Breast epithelium (tissue), 3 donors: ENCODE data around the gene LGALS9C.
"Not testable (repeated sequence)": the region's sequence is repeated elsewhere in the genome, so short reads cannot be mapped to it uniquely, and the experiment has no call there.

Source experiments
- POLR2AphosphoS5 ChIP-seq, 3 donors: sonication (generic); formaldehyde crosslinking; IDR thresholded peaks; one replicate each; pipeline ENCODE4 v1.6.1; 2017; ENCODE audit warnings: antibody characterized with exemption in 3 of 3
- TF ChIP-seq, protein P1 (sequence below), 3 donors: fragments of 450-650 bp; IDR thresholded peaks; one replicate each; pipeline ENCODE4 v1.5.1; 2016 to 2017; ENCODE audit warnings: antibody characterized with exemption in 3 of 3, mild to moderate bottlenecking in 3 of 3, moderate library complexity in 3 of 3

DNA sequence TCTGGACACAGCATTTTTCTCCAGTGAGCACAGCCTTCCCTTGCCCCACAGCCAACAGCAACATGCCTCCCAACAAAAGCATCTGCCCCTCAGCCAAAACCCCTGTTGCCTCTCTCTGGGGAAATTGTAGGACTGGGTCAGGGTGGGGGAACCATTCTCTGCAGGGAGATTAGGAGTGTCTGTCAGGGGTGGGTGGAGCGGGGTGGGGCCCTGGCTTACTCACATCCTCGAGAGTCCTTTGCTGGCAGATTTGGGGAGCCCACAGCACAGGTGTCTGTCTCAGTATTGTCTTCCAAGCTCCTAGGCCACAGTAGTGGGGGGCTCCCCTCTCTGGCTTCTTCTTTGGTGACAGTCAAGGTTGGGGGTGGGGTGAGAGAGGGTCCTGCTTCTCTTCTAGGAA is 28.3 kb upstream of the LGALS9C start:
- not testable (repeated sequence) for TF ChIP-seq POLR2AphosphoS5 (IDR thresholded peaks at IDR 0.05)
- TF ChIP-seq, protein P1, sequence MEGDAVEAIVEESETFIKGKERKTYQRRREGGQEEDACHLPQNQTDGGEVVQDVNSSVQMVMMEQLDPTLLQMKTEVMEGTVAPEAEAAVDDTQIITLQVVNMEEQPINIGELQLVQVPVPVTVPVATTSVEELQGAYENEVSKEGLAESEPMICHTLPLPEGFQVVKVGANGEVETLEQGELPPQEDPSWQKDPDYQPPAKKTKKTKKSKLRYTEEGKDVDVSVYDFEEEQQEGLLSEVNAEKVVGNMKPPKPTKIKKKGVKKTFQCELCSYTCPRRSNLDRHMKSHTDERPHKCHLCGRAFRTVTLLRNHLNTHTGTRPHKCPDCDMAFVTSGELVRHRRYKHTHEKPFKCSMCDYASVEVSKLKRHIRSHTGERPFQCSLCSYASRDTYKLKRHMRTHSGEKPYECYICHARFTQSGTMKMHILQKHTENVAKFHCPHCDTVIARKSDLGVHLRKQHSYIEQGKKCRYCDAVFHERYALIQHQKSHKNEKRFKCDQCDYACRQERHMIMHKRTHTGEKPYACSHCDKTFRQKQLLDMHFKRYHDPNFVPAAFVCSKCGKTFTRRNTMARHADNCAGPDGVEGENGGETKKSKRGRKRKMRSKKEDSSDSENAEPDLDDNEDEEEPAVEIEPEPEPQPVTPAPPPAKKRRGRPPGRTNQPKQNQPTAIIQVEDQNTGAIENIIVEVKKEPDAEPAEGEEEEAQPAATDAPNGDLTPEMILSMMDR (IDR thresholded peaks at IDR 0.05), result not testable (repeated sequence)
